H9 (cell line): ENCODE results near the gene FAM9B. TPM values are rescaled to one million over a fixed set of nuclear protein-coding genes. Genes with fewer than 3 reads are reported as not detected.

Experiments
- DNase-seq: peaks from one replicate; pipeline ENCODE4 v3.0.0-alpha.2; 2017
- H2AFZ ChIP-seq: one replicate; pipeline ENCODE4 v1.6.1; 2013; ENCODE audit warnings: mild to moderate bottlenecking, low read length, control low read depth, moderate library complexity
- H2AK5ac ChIP-seq: 2 replicates; pipeline ENCODE4 v1.6.1; 2013; ENCODE audit warnings: low read length, control low read depth, mixed read lengths; ENCODE audit not compliant: insufficient read length
- H2BK120ac ChIP-seq: one replicate; pipeline ENCODE4 v1.6.1; 2013; ENCODE audit warnings: low read depth, mild to moderate bottlenecking, low read length, control low read depth, inconsistent platforms; ENCODE audit not compliant: poor library complexity, severe bottlenecking
- H2BK12ac ChIP-seq: 2 replicates; pipeline ENCODE4 v1.6.1; 2013; ENCODE audit warnings: low read length, control low read depth, mixed read lengths, low read depth; ENCODE audit not compliant: insufficient read length
- H2BK15ac ChIP-seq: 2 replicates; pipeline ENCODE4 v1.6.1; 2013; ENCODE audit warnings: low read depth, low read length, control low read depth
- H2BK20ac ChIP-seq: one replicate; pipeline ENCODE4 v1.6.1; 2013; ENCODE audit warnings: low read depth, mild to moderate bottlenecking, low read length, control low read depth, inconsistent platforms; ENCODE audit not compliant: poor library complexity, severe bottlenecking
- H2BK5ac ChIP-seq: 2 replicates; pipeline ENCODE4 v1.6.1; 2013; ENCODE audit warnings: low read length, control low read depth, mixed read lengths; ENCODE audit not compliant: insufficient read length
- H3K14ac ChIP-seq: 2 replicates; pipeline ENCODE4 v1.6.1; 2013; ENCODE audit warnings: low read length, control low read depth; ENCODE audit not compliant: insufficient read depth
- H3K18ac ChIP-seq: 2 replicates; pipeline ENCODE4 v1.6.1; 2013; ENCODE audit warnings: low read depth, mild to moderate bottlenecking, mixed read lengths, low read length, control low read depth; ENCODE audit not compliant: insufficient read length
- H3K23ac ChIP-seq: 2 replicates; pipeline ENCODE4 v1.6.1; 2013; ENCODE audit warnings: low read length, control low read depth, mixed read lengths, low read depth; ENCODE audit not compliant: insufficient read length
- H3K23me2 ChIP-seq: 2 replicates; pipeline ENCODE4 v1.6.1; 2013; ENCODE audit warnings: low read depth, mild to moderate bottlenecking, mixed read lengths, low read length, control low read depth; ENCODE audit not compliant: insufficient read length, poor library complexity, severe bottlenecking
- H3K27ac ChIP-seq: 2 replicates; pipeline ENCODE4 v1.5.1; 2013; ENCODE audit warnings: low read length, control low read depth, mixed read lengths, low read depth; ENCODE audit not compliant: insufficient read length
- H3K27me3 ChIP-seq: 2 replicates; pipeline ENCODE4 v1.6.1; 2013; ENCODE audit warnings: low read length, control low read depth, inconsistent platforms; ENCODE audit not compliant: insufficient read depth
- H3K4ac ChIP-seq: 2 replicates; pipeline ENCODE4 v1.6.1; 2013; ENCODE audit warnings: low read depth, mild to moderate bottlenecking, control low read depth, inconsistent platforms, low read length, moderate library complexity
- H3K4me1 ChIP-seq: 2 replicates; pipeline ENCODE4 v1.6.1; 2013; ENCODE audit warnings: low read length, control low read depth, inconsistent platforms; ENCODE audit not compliant: insufficient read depth
- H3K4me2 ChIP-seq: 2 replicates; pipeline ENCODE4 v1.6.1; 2013; ENCODE audit warnings: low read length, control low read depth, mixed read lengths; ENCODE audit not compliant: insufficient read length, insufficient read depth
- H3K56ac ChIP-seq: 2 replicates; pipeline ENCODE4 v1.6.1; 2013; ENCODE audit warnings: low read depth, mild to moderate bottlenecking, mixed read lengths, low read length, control low read depth; ENCODE audit not compliant: insufficient read length
- H3K79me1 ChIP-seq: 2 replicates; pipeline ENCODE4 v1.6.1; 2013; ENCODE audit warnings: low read depth, mild to moderate bottlenecking, moderate library complexity, low read length, control low read depth, inconsistent platforms; ENCODE audit not compliant: insufficient read depth, poor library complexity, severe bottlenecking
- H3K79me2 ChIP-seq: 2 replicates; pipeline ENCODE4 v1.6.1; 2013; ENCODE audit warnings: low read length, control low read depth, inconsistent platforms; ENCODE audit not compliant: insufficient read depth
- H3K9ac ChIP-seq: 2 replicates; pipeline ENCODE4 v1.6.1; 2013; ENCODE audit warnings: low read length, control low read depth, mixed read lengths; ENCODE audit not compliant: insufficient read length; ENCODE audit errors: extremely low read depth
- H3K9me3 ChIP-seq: one replicate; pipeline ENCODE4 v1.6.1; 2013; ENCODE audit warnings: low read depth, low read length, inconsistent platforms; ENCODE audit not compliant: control insufficient read depth
- H3T11ph ChIP-seq: one replicate; pipeline ENCODE4 v1.6.1; 2013; ENCODE audit warnings: mild to moderate bottlenecking, low read length, control low read depth, inconsistent platforms
- H4K20me1 ChIP-seq: one replicate; pipeline ENCODE4 v1.6.1; 2013; ENCODE audit not compliant: control insufficient read depth, insufficient read length, insufficient read depth
- H4K5ac ChIP-seq: 2 replicates; pipeline ENCODE4 v1.6.1; 2013; ENCODE audit warnings: low read depth, mild to moderate bottlenecking, mixed read lengths, low read length, control low read depth; ENCODE audit not compliant: insufficient read length
- H4K8ac ChIP-seq: replicated peaks from 2 replicates; pipeline ENCODE4 v1.6.1; 2013; ENCODE audit warnings: low read length, control low read depth, mixed read lengths, low read depth; ENCODE audit not compliant: insufficient read length
- H4K91ac ChIP-seq: 2 replicates; pipeline ENCODE4 v1.6.1; 2013; ENCODE audit warnings: low read depth, mild to moderate bottlenecking, moderate library complexity, mixed read lengths, low read length, control low read depth; ENCODE audit not compliant: insufficient read length
- H3K27ac Mint-ChIP-seq, 3 experiments: 2 replicates in 2 of 3; 3 replicates in 1 of 3; pipeline ENCODE4 v1.8.0; 2020 to 2021; ENCODE audit warnings: mixed read lengths in 3 of 3, mild to moderate bottlenecking in 1 of 3, moderate library complexity in 1 of 3
- H3K27me3 Mint-ChIP-seq: 2 replicates; pipeline ENCODE4 v1.8.0; 2021; ENCODE audit warnings: low read depth, mild to moderate bottlenecking, moderate library complexity, mixed read lengths
- H3K36me3 Mint-ChIP-seq, 3 experiments: 2 replicates in 2 of 3; 3 replicates in 1 of 3; pipeline ENCODE4 v1.8.0; 2020 to 2021; ENCODE audit warnings: low read depth in 3 of 3, mixed read lengths in 3 of 3; ENCODE audit not compliant: insufficient read depth in 1 of 3
- H3K4me1 Mint-ChIP-seq, 2 experiments: 2 replicates each; pipeline ENCODE4 v1.8.0; 2020; ENCODE audit warnings: mixed read lengths in 2 of 2
- H3K4me3 Mint-ChIP-seq, 2 experiments: 2 replicates in 1 of 2; 3 replicates in 1 of 2; pipeline ENCODE4 v1.8.0; 2020 to 2021; ENCODE audit warnings: mild to moderate bottlenecking in 2 of 2, mixed read lengths in 2 of 2, moderate library complexity in 1 of 2
- H3K9me3 Mint-ChIP-seq, 2 experiments: 2 replicates in 1 of 2; 3 replicates in 1 of 2; pipeline ENCODE4 v1.8.0; 2020; ENCODE audit warnings: mild to moderate bottlenecking in 2 of 2, mixed read lengths in 2 of 2, moderate library complexity in 1 of 2
- WGBS: extraction: QIAGEN DNeasy Blood & Tissue Kit; methylation state at CpG from one replicate; pipeline ENCODE4 v1.1.7; 2013; ENCODE audit warnings: missing lambda C conversion rate, low lambda C conversion rate, mixed read lengths; ENCODE audit not compliant: insufficient read length; ENCODE audit errors: extremely low coverage; 5-methylcytosine and 5-hydroxymethylcytosine counted together
- total RNA-seq: library from RNA; stranded (reverse); gene quantifications from 2 replicates; pipeline ENCODE4 v1.2.1, GENCODE V29; 2021
- TF ChIP-seq, protein P1 (sequence below): fragments of 200-600 bp; sonication (generic); conservative IDR thresholded peaks from 3 replicates; pipeline ENCODE4 v1.8.0; 2021; ENCODE audit warnings: antibody characterized with exemption, mild to moderate bottlenecking

The FAM9B gene
- total RNA-seq, 1 experiment from 2014 or later = not detected

DNA sequence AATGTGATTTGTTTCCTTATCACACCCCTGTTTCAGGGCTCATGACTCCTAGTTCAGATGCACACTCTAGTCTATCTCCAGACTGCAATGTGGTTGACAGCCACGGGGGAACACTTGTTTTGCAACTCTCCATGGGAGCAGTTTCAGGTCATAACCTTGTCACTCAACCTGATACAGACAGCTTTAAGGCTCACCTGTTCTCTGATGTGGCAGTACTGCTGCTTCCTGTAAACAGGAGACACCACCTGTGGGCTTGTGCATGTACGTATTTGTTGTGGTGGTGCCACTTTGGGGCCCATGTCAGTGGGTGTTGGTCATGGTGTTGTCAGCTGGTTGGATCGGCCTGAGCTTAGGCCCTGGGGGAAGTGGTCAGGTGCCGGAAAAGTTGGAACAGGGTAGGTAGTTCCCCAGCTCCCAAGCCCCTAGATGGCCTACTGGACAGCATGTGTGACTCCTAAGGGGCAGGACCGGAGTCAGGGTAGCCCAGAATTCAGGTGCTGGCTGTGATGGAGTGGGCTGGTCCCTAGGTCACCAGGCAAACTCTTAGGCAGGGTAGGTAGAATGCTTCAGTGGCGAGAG is 46.2 kb downstream of the FAM9B start:
- no peak overlapping the region for H2BK20ac ChIP-seq
- no peak for DNase-seq
- H3K27me3 ChIP-seq = no peaks in the 10 kb centered on the region
- H3T11ph ChIP-seq = no peak overlapping the region
- peaks cover 3 to 4% of the 10 kb centered on the region in 2 experiments; a peak in 3 of 4 replicates for H3K4me1 Mint-ChIP-seq
- no peak overlapping the region for H3K27ac ChIP-seq
- no peak overlapping the region for H2BK15ac ChIP-seq
- no peak overlapping the region for H3K4ac ChIP-seq
- H3K79me1 ChIP-seq = no peaks in the 10 kb centered on the region
- no peaks in the 10 kb centered on the region for H3K79me2 ChIP-seq
- no peak overlapping the region for H3K23ac ChIP-seq
- H3K27me3 Mint-ChIP-seq = no peaks in the 10 kb centered on the region
- H3K36me3 Mint-ChIP-seq = no peaks in the 10 kb centered on the region; a peak in 2 of 7 replicates
- H4K8ac ChIP-seq = no peak overlapping the region
- H2AK5ac ChIP-seq = no peak overlapping the region
- H3K4me2 ChIP-seq = no peak overlapping the region
- no peak overlapping the region for H4K5ac ChIP-seq
- no CpG with 5 or more reads among the region's 6 CpGs for WGBS
- H3K4me1 ChIP-seq = no peaks in the 10 kb centered on the region
- no peaks in the 10 kb centered on the region for H4K20me1 ChIP-seq
- no peak overlapping the region for H3K14ac ChIP-seq
- no peaks in the 10 kb centered on the region for H3K23me2 ChIP-seq
- no peak overlapping the region; a peak in 1 of 7 replicates for H3K27ac Mint-ChIP-seq
- no peaks in the 10 kb centered on the region for H3K9me3 ChIP-seq
- no peak overlapping the region for H3K18ac ChIP-seq
- no peak overlapping the region for H2BK5ac ChIP-seq
- TF ChIP-seq, protein P1, sequence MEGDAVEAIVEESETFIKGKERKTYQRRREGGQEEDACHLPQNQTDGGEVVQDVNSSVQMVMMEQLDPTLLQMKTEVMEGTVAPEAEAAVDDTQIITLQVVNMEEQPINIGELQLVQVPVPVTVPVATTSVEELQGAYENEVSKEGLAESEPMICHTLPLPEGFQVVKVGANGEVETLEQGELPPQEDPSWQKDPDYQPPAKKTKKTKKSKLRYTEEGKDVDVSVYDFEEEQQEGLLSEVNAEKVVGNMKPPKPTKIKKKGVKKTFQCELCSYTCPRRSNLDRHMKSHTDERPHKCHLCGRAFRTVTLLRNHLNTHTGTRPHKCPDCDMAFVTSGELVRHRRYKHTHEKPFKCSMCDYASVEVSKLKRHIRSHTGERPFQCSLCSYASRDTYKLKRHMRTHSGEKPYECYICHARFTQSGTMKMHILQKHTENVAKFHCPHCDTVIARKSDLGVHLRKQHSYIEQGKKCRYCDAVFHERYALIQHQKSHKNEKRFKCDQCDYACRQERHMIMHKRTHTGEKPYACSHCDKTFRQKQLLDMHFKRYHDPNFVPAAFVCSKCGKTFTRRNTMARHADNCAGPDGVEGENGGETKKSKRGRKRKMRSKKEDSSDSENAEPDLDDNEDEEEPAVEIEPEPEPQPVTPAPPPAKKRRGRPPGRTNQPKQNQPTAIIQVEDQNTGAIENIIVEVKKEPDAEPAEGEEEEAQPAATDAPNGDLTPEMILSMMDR = no peak
- peaks cover 7 to 27% of the 10 kb centered on the region in 2 experiments; a peak in 4 of 5 replicates for H3K9me3 Mint-ChIP-seq
- H3K9ac ChIP-seq = no peak overlapping the region
- H2BK12ac ChIP-seq = no peak overlapping the region
- no peak overlapping the region for H2BK120ac ChIP-seq
- H2AFZ ChIP-seq = no peak overlapping the region
- H3K56ac ChIP-seq = no peak overlapping the region
- H3K4me3 Mint-ChIP-seq = no peak overlapping the region
- no peak overlapping the region for H4K91ac ChIP-seq
